Spleen (tissue), 11 donors: ENCODE measurements around the gene UFD1. TPM values are rescaled to one million over a fixed set of nuclear protein-coding genes. Genes with fewer than 3 reads are reported as not detected.

Experiments
- DNase-seq: peaks from one replicate; pipeline ENCODE4 v3.0.0-alpha.2; 2020
- H3K27ac ChIP-seq, 8 donors: fragments of 200-600 bp; sonication (generic) in 7 of 8; 1 replicate in 4 of 8; 2 replicates in 4 of 8; pipeline versions ENCODE4 v1.5.0 to v1.8.0; 2016 to 2021; ENCODE audit warnings: inconsistent platforms in 4 of 8, mild to moderate bottlenecking in 4 of 8, moderate library complexity in 1 of 8
- H3K27me3 ChIP-seq, 7 donors: fragments of 200-600 bp; sonication (generic) in 6 of 7; replicated peaks in 1 of 7; 1 replicate in 4 of 7; 2 replicates in 3 of 7; pipeline versions ENCODE4 v1.5.0 to v1.8.0; 2016 to 2021; ENCODE audit warnings: inconsistent platforms in 3 of 7, mild to moderate bottlenecking in 1 of 7
- H3K36me3 ChIP-seq, 6 donors: fragments of 200-600 bp; sonication (generic) in 5 of 6; 1 replicate in 4 of 6; 2 replicates in 2 of 6; pipeline versions ENCODE4 v1.5.0 to v1.8.0; 2016 to 2021; ENCODE audit warnings: inconsistent platforms in 2 of 6
- H3K4me1 ChIP-seq, 6 donors: fragments of 200-600 bp; sonication (generic) in 5 of 6; 1 replicate in 3 of 6; 2 replicates in 3 of 6; pipeline versions ENCODE4 v1.5.0 to v1.8.0; 2016 to 2021; ENCODE audit warnings: inconsistent platforms in 3 of 6
- H3K4me3 ChIP-seq, 8 donors: fragments of 200-600 bp; sonication (generic) in 7 of 8; 1 replicate in 4 of 8; 2 replicates in 4 of 8; pipeline versions ENCODE4 v1.5.0 to v1.8.0; 2016 to 2021; ENCODE audit warnings: inconsistent platforms in 4 of 8, mild to moderate bottlenecking in 4 of 8, moderate library complexity in 2 of 8
- H3K9me3 ChIP-seq, 8 donors: fragments of 200-600 bp; sonication (generic) in 7 of 8; 1 replicate in 4 of 8; 2 replicates in 4 of 8; pipeline versions ENCODE4 v1.5.0 to v1.8.0; 2016 to 2021; ENCODE audit warnings: inconsistent platforms in 4 of 8
- CTCF ChIP-seq, 11 experiments: fragments of 200-600 bp in 7 of 11; fragments of 450-650 bp in 4 of 11; sonication (generic) in 4 of 11; IDR thresholded peaks in 8 of 11; conservative IDR thresholded peaks in 3 of 11; 1 replicate in 7 of 11; 2 replicates in 4 of 11; pipeline versions ENCODE4 v1.4.0 to v1.8.0; 2016 to 2021; ENCODE audit warnings: antibody characterized with exemption in 11 of 11, inconsistent platforms in 4 of 11, mild to moderate bottlenecking in 1 of 11
- POLR2A ChIP-seq, 3 donors: fragments of 450-650 bp; IDR thresholded peaks; one replicate each; pipeline ENCODE4 v1.5.1; 2017; ENCODE audit warnings: antibody characterized with exemption in 3 of 3, mild to moderate bottlenecking in 1 of 3
- POLR2AphosphoS5 ChIP-seq, 3 donors: sonication (generic); formaldehyde crosslinking; IDR thresholded peaks; one replicate each; pipeline ENCODE4 v1.5.1; 2017; ENCODE audit warnings: antibody characterized with exemption in 3 of 3
- WGBS, 5 donors: extraction: QIAGEN DNeasy Blood & Tissue Kit in 3 of 5; methylation state at CpG; one replicate each; pipeline versions ENCODE4 v1.1.5 to v1.1.7; 2013 to 2018; 5-methylcytosine and 5-hydroxymethylcytosine counted together
- intact Hi-C: fragments of 100-400 bp; cut with DNase I; formaldehyde crosslinking; loops from one replicate; pipeline ENCODE4 v1.15.0; 2023; ENCODE audit warnings: low total_unique reads
- polyA plus RNA-seq, 3 donors: library from polyadenylated mRNA; stranded (reverse); fragments of 200-250 nt; gene quantifications; one replicate each; pipeline ENCODE4 v1.2.1, GENCODE V29; 2013
- total RNA-seq, 7 donors: library from RNA; depleted of rRNA in 3 of 7; stranded (reverse); fragments of >200 nt in 3 of 7; fragmentation: NEBNext Ultra II Directional in 4 of 7; extraction: Animal tissue kit (Norgen Biotek cat#: 25700) in 4 of 7; gene quantifications; one replicate each; pipeline versions ENCODE4 v1.1.0 to v1.2.1, GENCODE V29; 2016 to 2021
- donor health status: healthy with polysubstance abuse.
- donor health status: DM: no; HTN: no; CAD: no; lungs with moderate emphysema.
- donor health status: DM: no; HTN: no; CAD: no.
- donor health status: Bipolar disorder and iron deficiency.
- donor health status: healthy.
- donor health status: DM: no; HTN: no; CAD: no.
- donor health status: DM: yes; HTN: yes; CAD: no.

UFD1 gene
- total and polyA plus RNA-seq, 10 donors = 35.6 to 55.4 (median 42.4) TPM

- H3K27me3 ChIP-seq = no peaks in the 10 kb centered on the region
- peaks cover 0 to 57% (median 30%) of the 10 kb centered on the region in 6 donors for H3K36me3 ChIP-seq
- WGBS, 5 donors = 50 to 79% (median 75%) methylated on average over 2 of the region's 2 CpGs
- TF ChIP-seq POLR2AphosphoS5 (IDR thresholded peaks at IDR 0.05) (no peak), POLR2A (IDR thresholded peaks at IDR 0.05) (no peak), CTCF (IDR thresholded peaks at IDR 0.05 in 8 of 11, conservative IDR thresholded peaks at IDR 0.05 in 3 of 11) (no peak)
- intact Hi-C loops = no loop called here
- DNase-seq = no peak
- H3K27ac ChIP-seq = peak overlapping the region in 4 of 8 donors; percentile 3 to 99 (median 81)
- H3K4me1 ChIP-seq = peaks cover 13 to 56% (median 38%) of the 10 kb centered on the region in 6 donors
- no peaks in the 10 kb centered on the region for H3K9me3 ChIP-seq
- H3K4me3 ChIP-seq = no peak overlapping the region
Measured at GRCh38 chr22:19434829-19435580, 44.0 kb downstream of the UFD1 start.

- H3K27me3 ChIP-seq = no peaks in the 10 kb centered on the region
- H3K4me3 ChIP-seq = no peak overlapping the region
- no peak for DNase-seq
- peaks cover 19 to 62% (median 44%) of the 10 kb centered on the region in 6 donors for H3K4me1 ChIP-seq
- 81 to 89% (median 85%) methylated on average over 7 of the region's 7 CpGs for WGBS, 5 donors
- intact Hi-C loops = no loop called here
- TF ChIP-seq CTCF (IDR thresholded peaks at IDR 0.05 in 8 of 11, conservative IDR thresholded peaks at IDR 0.05 in 3 of 11) (no peak), POLR2AphosphoS5 (IDR thresholded peaks at IDR 0.05) (no peak), POLR2A (IDR thresholded peaks at IDR 0.05) (no peak)
- no peaks in the 10 kb centered on the region for H3K9me3 ChIP-seq
- peaks cover 0 to 51% (median 28%) of the 10 kb centered on the region in 6 donors for H3K36me3 ChIP-seq
- peak overlapping the region in 4 of 8 donors; percentile 3 to 99 (median 81) for H3K27ac ChIP-seq
Measured at GRCh38 chr22:19434401-19434800, 44.6 kb downstream of the UFD1 start.

GRCh38 chr22:19432133-19432851 is 46.7 kb downstream of the UFD1 start, which contains the start of gene MRPL40:
Gene MRPL40 (plus strand): TSS chr22:19432545. CDS start chr22:19432555, 10 bp downstream.
- intact Hi-C loops = no loop called here
- WGBS, 5 donors = 0% methylated on average over 35 to 74 of the region's 74 CpGs
- Histone ChIP-seq H3K4me3 (peak within 1 kb of the TSS; percentile 84 to 98 (median 96)), H3K36me3 (peaks cover 0 to 33% (median 25%) of the 10 kb centered on the region in 6 donors), H3K9me3 (no peaks in the 10 kb centered on the region), H3K4me1 (peaks cover 21 to 74% (median 63%) of the 10 kb centered on the region in 6 donors), H3K27ac (peak within 1 kb of the TSS; percentile 95 to 99 (median 98)), H3K27me3 (no peaks in the 10 kb centered on the region)
- peak; percentile 99 for DNase-seq
- TF ChIP-seq POLR2AphosphoS5 (IDR thresholded peaks at IDR 0.05) = peak; percentile 97 to 98 (median 98)
- peak; percentile 52 to 87 (median 65) for TF ChIP-seq POLR2A (IDR thresholded peaks at IDR 0.05)
- peak in 5 of 11 experiments; percentile 5 to 41 (median 29) for TF ChIP-seq CTCF (IDR thresholded peaks at IDR 0.05 in 8 of 11, conservative IDR thresholded peaks at IDR 0.05 in 3 of 11)
